Natural killer cell (primary cell): ENCODE measurements around the gene CALN1. TPM values are rescaled to one million over a fixed set of nuclear protein-coding genes. Genes with fewer than 3 reads are reported as not detected.
"Not testable (repeated sequence)": the region's sequence is repeated elsewhere in the genome, so short reads cannot be mapped to it uniquely, and the experiment has no call there.

Experiments used
- ATAC-seq, 3 donors: fragments of 150-1000 bp in 2 of 3; fragments of 200-7000 bp in 1 of 3; cut with Tn5 transposase; 1 replicate in 1 of 3; 2 replicates in 2 of 3; pipeline ENCODE4 v1.10.0; 2021; ENCODE audit warnings: mild to moderate bottlenecking in 2 of 3, moderate library complexity in 2 of 3
- DNase-seq, 2 donors: peaks; one replicate each; pipeline versions ENCODE4 v3.0.0 to v3.0.0-alpha.2; 2013 to 2021; ENCODE audit warnings: mixed read lengths in 1 of 2
- H3K27ac ChIP-seq: one replicate; pipeline ENCODE4 v1.5.1; 2013; ENCODE audit warnings: mild to moderate bottlenecking, low read length
- H3K27me3 ChIP-seq: one replicate; pipeline ENCODE4 v1.6.1; 2013; ENCODE audit warnings: low read length; ENCODE audit not compliant: control insufficient read depth, insufficient read depth
- H3K36me3 ChIP-seq: one replicate; pipeline ENCODE4 v1.6.1; 2013; ENCODE audit warnings: low read length; ENCODE audit not compliant: control insufficient read depth, insufficient read depth
- H3K4me1 ChIP-seq: one replicate; pipeline ENCODE4 v1.6.1; 2013; ENCODE audit warnings: low read length; ENCODE audit not compliant: control insufficient read depth, insufficient read depth
- H3K4me3 ChIP-seq: one replicate; pipeline ENCODE4 v1.5.1; 2013; ENCODE audit warnings: low read length
- H3K9me3 ChIP-seq: one replicate; pipeline ENCODE4 v1.6.1; 2013; ENCODE audit warnings: low read length; ENCODE audit not compliant: control insufficient read depth, insufficient read depth
- H3K27ac Mint-ChIP-seq, 2 donors: one replicate each; pipeline ENCODE4 v1.8.0; 2022; ENCODE audit warnings: mild to moderate bottlenecking in 2 of 2, mixed read lengths in 2 of 2, moderate library complexity in 1 of 2
- H3K27me3 Mint-ChIP-seq, 2 donors: one replicate each; pipeline ENCODE4 v1.8.0; 2022; ENCODE audit warnings: low read depth in 2 of 2, mixed read lengths in 2 of 2
- H3K36me3 Mint-ChIP-seq: one replicate; pipeline ENCODE4 v1.8.0; 2022; ENCODE audit warnings: mixed read lengths
- H3K4me1 Mint-ChIP-seq, 2 donors: one replicate each; pipeline ENCODE4 v1.8.0; 2022; ENCODE audit warnings: mixed read lengths in 2 of 2
- H3K4me3 Mint-ChIP-seq: one replicate; pipeline ENCODE4 v1.8.0; 2022; ENCODE audit warnings: mild to moderate bottlenecking, moderate library complexity, mixed read lengths
- H3K9me3 Mint-ChIP-seq, 2 donors: one replicate each; pipeline ENCODE4 v1.8.0; 2022; ENCODE audit warnings: mixed read lengths in 2 of 2
- WGBS: methylation state at CpG from one replicate; pipeline ENCODE4 v1.1.7; 2013; ENCODE audit warnings: missing lambda C conversion rate; ENCODE audit not compliant: insufficient coverage; 5-methylcytosine and 5-hydroxymethylcytosine counted together
- intact Hi-C: fragments of 100-400 bp; cut with micrococcal nuclease; formaldehyde crosslinking; loops from one replicate; pipeline ENCODE4 v1.14.2; 2022
- total RNA-seq, 4 donors: library from RNA; stranded (reverse); fragments of 120-200 nt in 1 of 4; gene quantifications; one replicate each; pipeline versions ENCODE4 v1.2.3 to v1.2.4, GENCODE V29; 2013 to 2022
- TF ChIP-seq, protein P1 (sequence below): fragments of 200-600 bp; IDR thresholded peaks from one replicate; pipeline ENCODE4 v1.8.0; 2022; ENCODE audit warnings: antibody characterized with exemption

The CALN1 gene
- total RNA-seq, 3 donors from 2014 or later (not counting 1 experiment from before 2014, with no cell fraction given) = 0.18 TPM; not detected in 2

DNA sequence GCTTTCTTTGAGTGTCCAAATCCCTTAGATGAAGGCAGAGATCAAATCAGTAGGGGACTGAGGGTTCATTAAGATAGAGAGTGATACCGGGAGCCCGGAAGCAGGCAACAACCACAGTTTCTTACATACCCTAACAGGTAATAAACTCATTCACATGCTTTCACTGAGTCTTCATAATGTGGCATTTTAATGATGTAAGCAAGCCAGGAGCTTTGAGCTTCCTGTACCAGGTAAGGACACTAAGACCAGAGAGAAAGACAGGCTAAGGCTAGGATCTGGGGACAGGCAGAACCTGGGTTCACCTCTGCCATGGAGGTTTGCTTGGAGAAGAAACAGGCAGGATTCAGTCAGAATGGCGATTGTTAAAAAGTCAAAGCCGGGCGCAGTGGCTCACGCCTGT lies 661.8 kb downstream of the CALN1 start:
- ATAC-seq = no peak
- H3K27me3 Mint-ChIP-seq = peaks cover 10 to 20% of the 10 kb centered on the region in 2 donors
- DNase-seq = no peak
- 92% methylated on average over 5 of the region's 6 CpGs for WGBS
- peaks cover 0 to 3% of the 10 kb centered on the region in 2 donors for H3K9me3 Mint-ChIP-seq
- no peaks in the 10 kb centered on the region for H3K36me3 Mint-ChIP-seq
- no peaks in the 10 kb centered on the region for H3K4me1 ChIP-seq
- no peak overlapping the region for H3K27ac Mint-ChIP-seq
- no peak overlapping the region for H3K27ac ChIP-seq
- no peaks in the 10 kb centered on the region for H3K27me3 ChIP-seq
- intact Hi-C loops = no loop called here
- no peak overlapping the region for H3K4me3 Mint-ChIP-seq
- no peaks in the 10 kb centered on the region for H3K4me1 Mint-ChIP-seq
- H3K4me3 ChIP-seq = no peak overlapping the region
- H3K36me3 ChIP-seq = no peaks in the 10 kb centered on the region
- TF ChIP-seq, protein P1, sequence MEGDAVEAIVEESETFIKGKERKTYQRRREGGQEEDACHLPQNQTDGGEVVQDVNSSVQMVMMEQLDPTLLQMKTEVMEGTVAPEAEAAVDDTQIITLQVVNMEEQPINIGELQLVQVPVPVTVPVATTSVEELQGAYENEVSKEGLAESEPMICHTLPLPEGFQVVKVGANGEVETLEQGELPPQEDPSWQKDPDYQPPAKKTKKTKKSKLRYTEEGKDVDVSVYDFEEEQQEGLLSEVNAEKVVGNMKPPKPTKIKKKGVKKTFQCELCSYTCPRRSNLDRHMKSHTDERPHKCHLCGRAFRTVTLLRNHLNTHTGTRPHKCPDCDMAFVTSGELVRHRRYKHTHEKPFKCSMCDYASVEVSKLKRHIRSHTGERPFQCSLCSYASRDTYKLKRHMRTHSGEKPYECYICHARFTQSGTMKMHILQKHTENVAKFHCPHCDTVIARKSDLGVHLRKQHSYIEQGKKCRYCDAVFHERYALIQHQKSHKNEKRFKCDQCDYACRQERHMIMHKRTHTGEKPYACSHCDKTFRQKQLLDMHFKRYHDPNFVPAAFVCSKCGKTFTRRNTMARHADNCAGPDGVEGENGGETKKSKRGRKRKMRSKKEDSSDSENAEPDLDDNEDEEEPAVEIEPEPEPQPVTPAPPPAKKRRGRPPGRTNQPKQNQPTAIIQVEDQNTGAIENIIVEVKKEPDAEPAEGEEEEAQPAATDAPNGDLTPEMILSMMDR = no peak
- no peaks in the 10 kb centered on the region for H3K9me3 ChIP-seq

DNA sequence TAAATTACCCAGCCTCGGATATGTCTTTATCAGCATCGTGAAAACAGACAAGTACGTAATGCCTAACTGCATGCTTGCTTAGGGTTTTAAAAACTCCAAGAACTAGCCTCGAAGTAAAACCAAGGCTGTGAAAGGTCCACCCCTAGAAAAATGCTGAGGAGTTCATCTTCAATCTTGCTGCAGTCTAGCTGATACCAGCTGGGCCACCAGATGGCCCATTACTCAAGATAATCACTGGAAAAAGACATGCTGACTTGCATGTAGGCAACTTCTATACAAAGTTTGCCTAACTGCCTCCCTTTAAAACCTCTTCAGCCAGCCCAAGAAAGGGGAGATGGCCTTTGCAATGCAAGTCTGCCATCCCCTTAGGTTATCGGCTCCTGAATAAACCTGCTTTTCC lies 666.1 kb downstream of the CALN1 start:
- DNase-seq (no peak), ATAC-seq (no peak)
- Mint-ChIP-seq H3K27me3 (peaks cover 0 to 6% of the 10 kb centered on the region in 2 donors), H3K27ac (no peak overlapping the region), H3K9me3 (peaks cover 0 to 3% of the 10 kb centered on the region in 2 donors), H3K4me1 (no peaks in the 10 kb centered on the region), H3K4me3 (no peak overlapping the region), H3K36me3 (no peaks in the 10 kb centered on the region)
- no peak overlapping the region for H3K4me3 ChIP-seq
- H3K9me3 ChIP-seq = no peaks in the 10 kb centered on the region
- no peaks in the 10 kb centered on the region for H3K27me3 ChIP-seq
- no peaks in the 10 kb centered on the region for H3K4me1 ChIP-seq
- TF ChIP-seq, protein P1 = no peak
- WGBS = 95% methylated on average over 5 of the region's 5 CpGs
- no peaks in the 10 kb centered on the region for H3K36me3 ChIP-seq
- intact Hi-C loops = no loop called here
- H3K27ac ChIP-seq = no peak overlapping the region

DNA sequence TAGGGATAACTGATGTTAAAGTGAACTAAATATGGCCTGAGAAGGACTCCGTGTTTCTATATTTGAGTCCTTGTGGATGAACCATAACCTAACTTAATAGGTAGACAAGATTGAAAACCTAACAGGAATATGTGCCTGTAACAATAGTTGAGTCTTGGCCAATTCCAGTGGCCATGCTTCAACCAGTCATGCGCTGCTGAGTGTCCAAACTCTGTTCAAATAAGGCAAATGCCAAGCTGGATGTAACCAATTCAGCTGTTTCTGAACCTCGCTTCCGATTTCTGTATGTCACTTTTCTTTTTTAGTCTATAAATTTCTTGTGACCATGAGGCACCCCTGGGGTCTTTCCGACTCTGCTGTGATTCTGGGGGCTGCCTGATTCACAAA lies 672.0 kb downstream of the CALN1 start:
- intact Hi-C loops = no loop called here
- Histone ChIP-seq H3K36me3 (no peaks in the 10 kb centered on the region), H3K9me3 (no peaks in the 10 kb centered on the region), H3K4me1 (no peaks in the 10 kb centered on the region), H3K27me3 (no peaks in the 10 kb centered on the region), H3K4me3 (no peak overlapping the region), H3K27ac (no peak overlapping the region)
- no peaks in the 10 kb centered on the region for H3K27me3 Mint-ChIP-seq
- ATAC-seq (no peak), DNase-seq (no peak)
- no peaks in the 10 kb centered on the region for H3K4me1 Mint-ChIP-seq
- H3K9me3 Mint-ChIP-seq = no peaks in the 10 kb centered on the region
- 94% methylated on average over 4 of the region's 5 CpGs for WGBS
- no peaks in the 10 kb centered on the region for H3K36me3 Mint-ChIP-seq
- no peak overlapping the region for H3K27ac Mint-ChIP-seq
- no peak overlapping the region for H3K4me3 Mint-ChIP-seq
- TF ChIP-seq, protein P1 = no peak

DNA sequence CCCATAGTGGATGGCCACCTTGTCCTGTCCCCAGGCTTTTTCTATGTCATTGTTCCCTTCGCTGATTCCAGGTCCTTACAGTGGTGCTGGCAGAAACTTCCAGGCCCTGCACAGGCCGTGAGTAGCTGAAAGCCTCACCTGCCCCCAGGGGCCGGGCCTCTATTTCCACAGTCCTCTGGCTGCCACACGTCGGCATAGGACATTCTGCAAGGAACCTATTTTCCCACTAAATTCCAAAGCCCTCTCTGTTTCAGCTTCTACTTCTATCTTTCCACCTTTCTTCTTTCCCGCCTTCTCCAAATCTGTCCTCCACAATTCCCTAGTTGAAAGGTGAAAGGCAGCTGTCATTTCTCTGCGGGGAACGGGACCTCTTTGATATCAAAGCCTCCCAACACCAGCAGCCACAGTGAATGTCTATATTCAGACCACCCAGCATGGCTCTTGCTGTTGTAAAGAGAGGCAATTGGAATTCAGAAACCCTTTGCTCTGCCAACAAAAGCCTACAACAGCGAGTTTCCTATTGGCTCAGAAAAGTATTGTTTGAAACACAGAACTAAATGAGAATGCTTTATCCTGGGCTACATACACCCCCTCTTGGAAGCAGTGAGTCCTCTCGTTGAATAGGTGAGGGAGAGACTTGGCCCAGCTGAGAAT lies 672.5 kb downstream of the CALN1 start:
- Mint-ChIP-seq H3K36me3 (no peaks in the 10 kb centered on the region), H3K4me1 (no peaks in the 10 kb centered on the region), H3K4me3 (no peak overlapping the region), H3K27ac (no peak overlapping the region), H3K27me3 (no peaks in the 10 kb centered on the region), H3K9me3 (no peaks in the 10 kb centered on the region)
- Histone ChIP-seq H3K27ac (no peak overlapping the region), H3K36me3 (no peaks in the 10 kb centered on the region), H3K9me3 (no peaks in the 10 kb centered on the region), H3K27me3 (no peaks in the 10 kb centered on the region), H3K4me3 (no peak overlapping the region), H3K4me1 (no peaks in the 10 kb centered on the region)
- intact Hi-C loops = loop anchor here (10.0 kb wide), 1 partner anchor 885 kb away; no protein-coding TSS in a partner anchor
- ATAC-seq = peak in 1 of 3 donors; percentile 5
- WGBS = 87% methylated on average over 7 of the region's 10 CpGs
- TF ChIP-seq, protein P1 = no peak
- DNase-seq = no peak

DNA sequence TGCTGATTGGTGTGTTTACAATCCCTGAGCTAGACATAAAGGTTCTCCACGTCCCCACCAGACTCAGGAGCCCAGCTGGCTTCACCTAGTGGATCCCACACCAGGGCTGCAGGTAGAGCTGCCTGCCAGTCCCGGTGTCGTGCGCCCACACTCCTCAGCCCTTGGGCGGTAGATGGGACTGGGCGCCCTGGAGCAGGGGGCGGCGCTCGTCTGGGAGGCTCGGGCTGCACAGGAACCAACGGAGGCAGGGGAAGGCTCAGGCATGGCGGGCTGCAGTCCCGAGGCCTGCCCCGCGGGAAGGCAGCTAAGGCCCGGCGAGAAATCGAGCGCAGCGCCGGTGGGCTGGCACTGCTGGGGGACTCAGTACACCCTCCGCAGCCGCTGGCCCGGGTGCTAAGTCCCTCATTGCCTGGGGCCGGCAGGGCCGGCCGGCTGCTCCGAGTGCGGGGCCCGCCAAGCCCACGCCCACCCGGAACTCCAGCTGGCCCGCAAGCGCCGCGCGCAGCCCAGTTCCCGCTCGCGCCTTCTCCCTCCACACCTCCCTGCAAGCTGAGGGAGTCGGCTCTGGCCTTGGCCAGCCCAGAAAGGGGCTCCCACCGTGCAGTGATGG lies 674.1 kb downstream of the CALN1 start:
- H3K9me3 Mint-ChIP-seq, H3K27ac Mint-ChIP-seq, H3K27ac ChIP-seq, H3K27me3 ChIP-seq, DNase-seq, H3K4me1 ChIP-seq, H3K4me3 Mint-ChIP-seq, H3K4me1 Mint-ChIP-seq, H3K36me3 ChIP-seq, H3K9me3 ChIP-seq, ATAC-seq, H3K4me3 ChIP-seq, H3K27me3 Mint-ChIP-seq, H3K36me3 Mint-ChIP-seq: not testable (repeated sequence)
- intact Hi-C loops = loop anchor here (10.0 kb wide), 1 partner anchor 883 kb away; no protein-coding TSS in a partner anchor
- 93% methylated on average over 42 of the region's 42 CpGs for WGBS
